Panc1 (cell line): Measurements from ENCODE around the gene WDR90. TPM values are rescaled to one million over a fixed set of nuclear protein-coding genes. Genes with fewer than 3 reads are reported as not detected.

Experiments
- ATAC-seq: fragments of 200-7000 bp; cut with Tn5 transposase; 2 replicates; pipeline ENCODE4 v1.9.1; 2020; ENCODE audit warnings: mild to moderate bottlenecking, moderate library complexity
- BruUV-seq: library from RNA; stranded (reverse); fragments of 400-500 nt; replicated peaks from 2 replicates; lab custom pipeline; 2021; lab: Mats Ljungman, UMichigan
- CTCF ChIA-PET: fragments of 300-600 bp; sonication (Branson Sonifier 250); formaldehyde crosslinking; loops from one replicate; lab custom pipeline; 2022; ENCODE audit warnings: antibody characterized with exemption; lab: Charles Lee
- POLR2A ChIA-PET: fragments of 300-600 bp; sonication (Branson Sonifier 250); formaldehyde crosslinking; loops from one replicate; lab custom pipeline; 2022; ENCODE audit warnings: antibody characterized with exemption; lab: Charles Lee
- DNase-seq: peaks from one replicate; pipeline ENCODE4 v3.0.0-alpha.2; 2010; ENCODE audit warnings: low read depth, low spot score
- H3K27ac ChIP-seq: 2 replicates; pipeline ENCODE4 v1.5.1; 2011; ENCODE audit warnings: mild to moderate bottlenecking, low read length, inconsistent platforms
- H3K27me3 ChIP-seq: fragments of 200-500 bp; sonication (Bioruptor generic); 2 replicates; pipeline ENCODE4 v1.6.0; 2014; ENCODE audit warnings: low read length, inconsistent platforms; ENCODE audit not compliant: control insufficient read depth, insufficient read depth
- H3K36me3 ChIP-seq: fragments of 200-500 bp; sonication (Bioruptor generic); 2 replicates; pipeline ENCODE4 v1.5.1; 2014; ENCODE audit warnings: inconsistent platforms, mild to moderate bottlenecking, low read length, moderate library complexity; ENCODE audit not compliant: control insufficient read depth, insufficient read depth
- H3K4me1 ChIP-seq: 2 replicates; pipeline ENCODE4 v1.5.1; 2011; ENCODE audit warnings: inconsistent platforms, mild to moderate bottlenecking, low read length, moderate library complexity; ENCODE audit not compliant: control insufficient read depth, insufficient read depth
- H3K4me3 ChIP-seq, 2 experiments: 2 replicates each; pipeline ENCODE4 v1.5.1; 2011 to 2012; ENCODE audit warnings: low read depth in 2 of 2, low read length in 2 of 2, mild to moderate bottlenecking in 2 of 2, inconsistent platforms in 1 of 2, moderate library complexity in 1 of 2
- H3K9me3 ChIP-seq: fragments of 200-500 bp; sonication (Bioruptor generic); 2 replicates; pipeline ENCODE4 v1.5.1; 2014; ENCODE audit warnings: low read depth, mild to moderate bottlenecking, inconsistent platforms, low read length, moderate library complexity; ENCODE audit not compliant: control insufficient read depth, insufficient read depth
- POLR2AphosphoS5 ChIP-seq: IDR thresholded peaks from 2 replicates; pipeline ENCODE4 v1.6.1; 2012; ENCODE audit warnings: mild to moderate bottlenecking, low read depth, low read length, moderate library complexity
- SIN3A ChIP-seq: IDR thresholded peaks from 2 replicates; pipeline ENCODE4 v1.6.1; 2012; ENCODE audit warnings: low read depth, mild to moderate bottlenecking, low read length, moderate library complexity, borderline replicate concordance; ENCODE audit not compliant: insufficient read depth
- TCF7L2 ChIP-seq: IDR thresholded peaks from 2 replicates; pipeline ENCODE4 v1.6.1; 2011; ENCODE audit warnings: mild to moderate bottlenecking, low read depth, low read length, inconsistent platforms
- in situ Hi-C: cut with HindIII; loops from 2 replicates; pipeline ENCODE4 v1.10.0; 2016; ENCODE audit warnings: low sequenced_read_pairs, low pct_unique_long_range_greater_than_20kb
- intact Hi-C: fragments of 100-400 bp; cut with micrococcal nuclease; formaldehyde crosslinking; loops from one replicate; pipeline ENCODE4 v1.10.0; 2022; ENCODE audit not compliant: unreplicated experiment
- total RNA-seq: library from RNA; stranded (reverse); gene quantifications from one replicate; pipeline ENCODE4 v1.2.1, GENCODE V29; 2021; ENCODE audit not compliant: unreplicated experiment
- TF ChIP-seq, protein P1 (sequence below): fragments of 450-650 bp; IDR thresholded peaks from 2 replicates; pipeline ENCODE4 v1.5.1; 2017; ENCODE audit warnings: mild to moderate bottlenecking
- TF ChIP-seq, protein P2 (sequence below), 2 experiments: IDR thresholded peaks; 2 replicates each; pipeline ENCODE4 v1.6.1; 2011 to 2012; ENCODE audit warnings: low read depth in 2 of 2, control low read depth in 1 of 2, low read length in 1 of 2, mild to moderate bottlenecking in 1 of 2, moderate library complexity in 1 of 2; ENCODE audit not compliant: insufficient read depth in 1 of 2

WDR90 gene
- total RNA-seq, 1 experiment from 2014 or later: 58.9 TPM

DNA sequence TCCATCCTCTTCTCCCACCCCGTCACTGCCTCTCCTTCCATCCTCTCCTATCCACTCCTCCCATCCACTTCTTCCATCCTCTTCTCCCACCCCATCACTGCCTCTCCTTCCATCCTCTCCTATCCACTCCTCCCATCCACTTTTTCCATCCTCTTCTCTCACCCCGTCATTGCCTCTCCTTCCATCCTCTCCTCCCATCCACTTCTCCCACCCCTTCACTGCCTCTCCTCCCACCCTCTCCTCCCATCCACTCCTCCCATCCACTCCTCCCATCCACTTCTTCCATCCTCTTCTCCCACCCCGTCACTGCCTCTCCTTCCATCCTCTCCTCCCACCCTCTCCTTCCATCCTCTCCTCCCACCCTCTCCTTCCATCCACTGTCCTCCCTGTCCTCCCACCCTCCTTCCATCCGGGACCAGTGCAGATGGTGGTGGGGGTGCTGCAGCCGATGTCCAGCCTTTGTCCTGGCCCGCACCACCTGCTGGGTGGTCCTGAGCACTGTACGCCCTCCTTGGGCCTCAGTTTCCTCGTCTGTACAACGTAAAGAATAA, 17.3 kb upstream of the WDR90 start:
- ChIA-PET POLR2A (no interaction called here), CTCF (no interaction called here)
- H3K4me1 ChIP-seq: peaks cover 40% of the 10 kb centered on the region
- no peaks in the 10 kb centered on the region for H3K36me3 ChIP-seq
- no peaks in the 10 kb centered on the region for H3K9me3 ChIP-seq
- ATAC-seq (no peak), DNase-seq (no peak)
- no TSS peak for BruUV-seq
- in situ Hi-C loops: no loop called here
- intact Hi-C loops: no loop called here
- no peak overlapping the region for H3K4me3 ChIP-seq
- TF ChIP-seq TCF7L2 (no peak), POLR2AphosphoS5 (no peak), SIN3A (no peak)
- TF ChIP-seq, protein P1, sequence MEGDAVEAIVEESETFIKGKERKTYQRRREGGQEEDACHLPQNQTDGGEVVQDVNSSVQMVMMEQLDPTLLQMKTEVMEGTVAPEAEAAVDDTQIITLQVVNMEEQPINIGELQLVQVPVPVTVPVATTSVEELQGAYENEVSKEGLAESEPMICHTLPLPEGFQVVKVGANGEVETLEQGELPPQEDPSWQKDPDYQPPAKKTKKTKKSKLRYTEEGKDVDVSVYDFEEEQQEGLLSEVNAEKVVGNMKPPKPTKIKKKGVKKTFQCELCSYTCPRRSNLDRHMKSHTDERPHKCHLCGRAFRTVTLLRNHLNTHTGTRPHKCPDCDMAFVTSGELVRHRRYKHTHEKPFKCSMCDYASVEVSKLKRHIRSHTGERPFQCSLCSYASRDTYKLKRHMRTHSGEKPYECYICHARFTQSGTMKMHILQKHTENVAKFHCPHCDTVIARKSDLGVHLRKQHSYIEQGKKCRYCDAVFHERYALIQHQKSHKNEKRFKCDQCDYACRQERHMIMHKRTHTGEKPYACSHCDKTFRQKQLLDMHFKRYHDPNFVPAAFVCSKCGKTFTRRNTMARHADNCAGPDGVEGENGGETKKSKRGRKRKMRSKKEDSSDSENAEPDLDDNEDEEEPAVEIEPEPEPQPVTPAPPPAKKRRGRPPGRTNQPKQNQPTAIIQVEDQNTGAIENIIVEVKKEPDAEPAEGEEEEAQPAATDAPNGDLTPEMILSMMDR: no peak
- TF ChIP-seq, protein P2, sequence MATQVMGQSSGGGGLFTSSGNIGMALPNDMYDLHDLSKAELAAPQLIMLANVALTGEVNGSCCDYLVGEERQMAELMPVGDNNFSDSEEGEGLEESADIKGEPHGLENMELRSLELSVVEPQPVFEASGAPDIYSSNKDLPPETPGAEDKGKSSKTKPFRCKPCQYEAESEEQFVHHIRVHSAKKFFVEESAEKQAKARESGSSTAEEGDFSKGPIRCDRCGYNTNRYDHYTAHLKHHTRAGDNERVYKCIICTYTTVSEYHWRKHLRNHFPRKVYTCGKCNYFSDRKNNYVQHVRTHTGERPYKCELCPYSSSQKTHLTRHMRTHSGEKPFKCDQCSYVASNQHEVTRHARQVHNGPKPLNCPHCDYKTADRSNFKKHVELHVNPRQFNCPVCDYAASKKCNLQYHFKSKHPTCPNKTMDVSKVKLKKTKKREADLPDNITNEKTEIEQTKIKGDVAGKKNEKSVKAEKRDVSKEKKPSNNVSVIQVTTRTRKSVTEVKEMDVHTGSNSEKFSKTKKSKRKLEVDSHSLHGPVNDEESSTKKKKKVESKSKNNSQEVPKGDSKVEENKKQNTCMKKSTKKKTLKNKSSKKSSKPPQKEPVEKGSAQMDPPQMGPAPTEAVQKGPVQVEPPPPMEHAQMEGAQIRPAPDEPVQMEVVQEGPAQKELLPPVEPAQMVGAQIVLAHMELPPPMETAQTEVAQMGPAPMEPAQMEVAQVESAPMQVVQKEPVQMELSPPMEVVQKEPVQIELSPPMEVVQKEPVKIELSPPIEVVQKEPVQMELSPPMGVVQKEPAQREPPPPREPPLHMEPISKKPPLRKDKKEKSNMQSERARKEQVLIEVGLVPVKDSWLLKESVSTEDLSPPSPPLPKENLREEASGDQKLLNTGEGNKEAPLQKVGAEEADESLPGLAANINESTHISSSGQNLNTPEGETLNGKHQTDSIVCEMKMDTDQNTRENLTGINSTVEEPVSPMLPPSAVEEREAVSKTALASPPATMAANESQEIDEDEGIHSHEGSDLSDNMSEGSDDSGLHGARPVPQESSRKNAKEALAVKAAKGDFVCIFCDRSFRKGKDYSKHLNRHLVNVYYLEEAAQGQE (IDR thresholded peaks at IDR 0.05; ENCODE audit: insufficient read depth in 1 of 2, low read depth in 2 of 2, low read length in 1 of 2): no peak
- no peak overlapping the region for H3K27ac ChIP-seq
- H3K27me3 ChIP-seq: no peaks in the 10 kb centered on the region

DNA sequence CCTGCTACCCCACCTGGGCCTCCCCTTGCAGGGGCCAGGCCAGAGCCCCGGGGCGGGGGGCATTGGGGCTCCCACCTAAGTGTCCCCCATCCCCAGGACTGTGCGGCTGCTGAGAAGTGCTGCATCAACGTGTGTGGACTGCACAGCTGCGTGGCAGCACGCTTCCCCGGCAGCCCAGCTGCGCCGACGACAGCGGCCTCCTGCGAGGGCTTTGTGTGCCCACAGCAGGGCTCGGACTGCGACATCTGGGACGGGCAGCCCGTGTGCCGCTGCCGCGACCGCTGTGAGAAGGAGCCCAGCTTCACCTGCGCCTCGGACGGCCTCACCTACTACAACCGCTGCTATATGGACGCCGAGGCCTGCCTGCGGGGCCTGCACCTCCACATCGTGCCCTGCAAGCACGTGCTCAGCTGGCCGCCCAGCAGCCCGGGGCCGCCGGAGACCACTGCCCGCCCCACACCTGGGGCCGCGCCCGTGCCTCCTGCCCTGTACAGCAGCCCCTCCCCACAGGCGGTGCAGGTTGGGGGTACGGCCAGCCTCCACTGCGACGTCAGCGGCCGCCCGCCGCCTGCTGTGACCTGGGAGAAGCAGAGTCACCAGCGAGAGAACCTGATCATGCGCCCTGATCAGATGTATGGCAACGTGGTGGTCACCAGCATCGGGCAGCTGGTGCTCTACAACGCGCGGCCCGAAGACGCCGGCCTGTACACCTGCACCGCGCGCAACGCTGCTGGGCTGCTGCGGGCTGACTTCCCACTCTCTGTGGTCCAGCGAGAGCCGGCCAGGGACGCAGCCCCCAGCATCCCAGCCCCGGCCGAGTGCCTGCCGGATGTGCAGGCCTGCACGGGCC, 16.5 kb upstream of the WDR90 start:
- TF ChIP-seq TCF7L2 (no peak), POLR2AphosphoS5 (no peak), SIN3A (no peak)
- TF ChIP-seq, protein P2 (IDR thresholded peaks at IDR 0.05; ENCODE audit: insufficient read depth in 1 of 2, low read depth in 2 of 2, low read length in 1 of 2): no peak
- TF ChIP-seq, protein P1: no peak
- Histone ChIP-seq H3K4me3 (no peak overlapping the region), H3K36me3 (no peaks in the 10 kb centered on the region), H3K27ac (no peak overlapping the region), H3K27me3 (no peaks in the 10 kb centered on the region), H3K9me3 (no peaks in the 10 kb centered on the region), H3K4me1 (peaks cover 37% of the 10 kb centered on the region)
- intact Hi-C loops: no loop called here
- POLR2A ChIA-PET: no interaction called here
- in situ Hi-C loops: no loop called here
- no TSS peak for BruUV-seq
- ATAC-seq: no peak
- no peak for DNase-seq
- CTCF ChIA-PET: no interaction called here
